ENCODE measurements around the gene NUP42. TPM values are rescaled to one million over a fixed set of nuclear protein-coding genes. Genes with fewer than 3 reads are reported as not detected.
"Not testable (repeated sequence)": the region's sequence is repeated elsewhere in the genome, so short reads cannot be mapped to it uniquely, and the experiment has no call there.

The NUP42 gene
- total RNA-seq, 1 donor from 2014 or later, result 29.5 TPM

DNA sequence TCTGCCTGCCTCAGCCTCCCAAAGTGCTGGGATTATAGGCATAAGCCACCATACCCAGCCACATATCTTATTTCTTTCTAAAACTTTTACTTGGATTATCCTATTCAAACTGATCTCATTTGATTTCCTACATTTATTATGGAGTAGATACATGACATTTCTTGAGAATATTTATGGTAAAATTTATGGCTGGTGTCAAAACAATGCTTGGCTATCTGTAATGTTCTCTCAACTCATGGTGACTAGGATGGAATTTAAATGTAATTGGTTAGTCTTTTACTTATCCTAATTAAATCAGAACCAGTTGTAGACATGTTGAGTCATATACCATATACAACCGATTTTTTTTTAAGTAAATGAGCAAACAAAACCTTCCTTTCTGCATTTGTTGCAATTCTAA, 4.1 kb downstream of the NUP42 start:
- H3K36me3 ChIP-seq, result peaks cover 49% of the 10 kb centered on the region
- no peaks in the 10 kb centered on the region for H3K9me3 ChIP-seq
- H3K4me1 ChIP-seq, result peaks cover 12% of the 10 kb centered on the region
- TF ChIP-seq, protein P1, sequence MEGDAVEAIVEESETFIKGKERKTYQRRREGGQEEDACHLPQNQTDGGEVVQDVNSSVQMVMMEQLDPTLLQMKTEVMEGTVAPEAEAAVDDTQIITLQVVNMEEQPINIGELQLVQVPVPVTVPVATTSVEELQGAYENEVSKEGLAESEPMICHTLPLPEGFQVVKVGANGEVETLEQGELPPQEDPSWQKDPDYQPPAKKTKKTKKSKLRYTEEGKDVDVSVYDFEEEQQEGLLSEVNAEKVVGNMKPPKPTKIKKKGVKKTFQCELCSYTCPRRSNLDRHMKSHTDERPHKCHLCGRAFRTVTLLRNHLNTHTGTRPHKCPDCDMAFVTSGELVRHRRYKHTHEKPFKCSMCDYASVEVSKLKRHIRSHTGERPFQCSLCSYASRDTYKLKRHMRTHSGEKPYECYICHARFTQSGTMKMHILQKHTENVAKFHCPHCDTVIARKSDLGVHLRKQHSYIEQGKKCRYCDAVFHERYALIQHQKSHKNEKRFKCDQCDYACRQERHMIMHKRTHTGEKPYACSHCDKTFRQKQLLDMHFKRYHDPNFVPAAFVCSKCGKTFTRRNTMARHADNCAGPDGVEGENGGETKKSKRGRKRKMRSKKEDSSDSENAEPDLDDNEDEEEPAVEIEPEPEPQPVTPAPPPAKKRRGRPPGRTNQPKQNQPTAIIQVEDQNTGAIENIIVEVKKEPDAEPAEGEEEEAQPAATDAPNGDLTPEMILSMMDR (IDR thresholded peaks at IDR 0.05), result no peak
- intact Hi-C loops (cut with DNase I), result no loop called here
- H3K27me3 ChIP-seq, result no peaks in the 10 kb centered on the region
- H3K27ac ChIP-seq, result no peak overlapping the region
- H3K4me3 ChIP-seq, result no peak overlapping the region
- no peak for DNase-seq
- no peak for ATAC-seq

DNA sequence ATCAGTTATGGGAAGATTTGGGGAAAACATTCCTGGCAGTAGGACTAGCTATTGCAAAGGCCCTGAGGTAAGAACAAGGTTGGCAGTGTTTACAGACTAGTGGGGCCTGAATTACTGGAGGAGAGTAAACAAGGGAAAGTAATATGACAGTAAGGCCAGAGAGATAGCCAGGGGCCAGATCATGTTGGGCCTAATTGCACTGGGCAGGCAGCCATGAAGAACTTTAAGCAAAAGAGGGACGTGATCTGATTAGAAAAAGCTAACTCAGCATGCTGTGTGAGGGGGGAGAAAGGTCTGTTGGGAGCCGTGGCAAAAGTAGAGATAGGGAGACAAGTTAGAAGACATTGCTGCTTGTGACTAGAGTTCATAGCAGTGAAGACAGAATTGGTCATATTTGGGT, 9.2 kb downstream of the NUP42 start:
- Histone ChIP-seq H3K36me3 (peaks cover 72% of the 10 kb centered on the region), H3K27ac (no peak overlapping the region), H3K27me3 (no peaks in the 10 kb centered on the region), H3K4me3 (no peak overlapping the region), H3K9me3 (no peaks in the 10 kb centered on the region), H3K4me1 (no peaks in the 10 kb centered on the region)
- no peak for DNase-seq
- intact Hi-C loops (cut with DNase I), result no loop called here
- TF ChIP-seq, protein P1 (IDR thresholded peaks at IDR 0.05), result no peak
- no peak for ATAC-seq

DNA sequence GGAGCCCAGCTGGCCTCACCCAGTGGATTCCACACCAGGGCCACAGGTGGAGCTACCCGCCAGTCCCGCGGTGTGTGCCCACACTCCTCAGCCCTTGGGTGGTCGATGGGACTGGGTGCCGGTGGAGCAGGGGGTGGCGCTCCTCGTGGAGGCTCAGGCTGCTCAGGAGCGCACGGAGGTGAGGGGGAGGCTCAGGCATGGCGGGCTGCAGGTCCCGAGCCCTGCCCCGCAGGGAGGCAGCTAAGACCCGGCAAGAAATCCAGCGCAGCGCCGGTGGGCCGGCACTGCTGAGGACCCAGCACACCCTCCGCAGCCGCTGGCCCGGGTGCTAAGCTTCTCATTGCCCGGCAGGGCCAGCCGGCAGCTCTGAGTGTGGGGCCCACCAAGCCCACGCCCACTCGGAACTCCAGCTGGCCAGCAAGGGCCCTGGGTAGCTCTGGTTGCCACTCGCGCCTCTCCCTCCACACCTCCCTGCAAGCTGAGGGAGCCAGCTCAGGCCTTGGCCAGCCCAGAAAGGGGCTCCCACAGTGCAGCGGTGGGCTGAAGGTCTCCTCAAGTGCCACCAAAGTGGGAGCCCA, 11.9 kb downstream of the NUP42 start:
- H3K4me3 ChIP-seq; ATAC-seq; H3K27me3 ChIP-seq; H3K27ac ChIP-seq; H3K4me1 ChIP-seq; DNase-seq; H3K9me3 ChIP-seq; intact Hi-C loops (cut with DNase I): not testable (repeated sequence)
- peaks cover 69% of the 10 kb centered on the region for H3K36me3 ChIP-seq

- no peaks in the 10 kb centered on the region for H3K27me3 ChIP-seq
- no peak for ATAC-seq
- intact Hi-C loops (cut with DNase I), result no loop called here
- peaks cover 78% of the 10 kb centered on the region for H3K36me3 ChIP-seq
- H3K9me3 ChIP-seq, result no peaks in the 10 kb centered on the region
- H3K27ac ChIP-seq, result no peak overlapping the region
- H3K4me1 ChIP-seq, result no peaks in the 10 kb centered on the region
- TF ChIP-seq, protein P1 (IDR thresholded peaks at IDR 0.05), result no peak
- no peak overlapping the region for H3K4me3 ChIP-seq
- DNase-seq, result no peak
Measured at GRCh38 chr7:23196306-23196705, 14.5 kb downstream of the NUP42 start.

- H3K4me1 ChIP-seq; intact Hi-C loops (cut with DNase I); ATAC-seq; H3K9me3 ChIP-seq; H3K27me3 ChIP-seq; H3K4me3 ChIP-seq; H3K27ac ChIP-seq; DNase-seq: not testable (repeated sequence)
- H3K36me3 ChIP-seq, result peaks cover 69% of the 10 kb centered on the region
Measured at GRCh38 chr7:23197745-23198144, 15.9 kb downstream of the NUP42 start.

GRCh38 chr7:23200331-23200730, 18.5 kb downstream of the NUP42 start:
- Histone ChIP-seq H3K27ac (no peak overlapping the region), H3K4me3 (no peak overlapping the region), H3K4me1 (no peaks in the 10 kb centered on the region), H3K9me3 (no peaks in the 10 kb centered on the region), H3K36me3 (peaks cover 49% of the 10 kb centered on the region), H3K27me3 (no peaks in the 10 kb centered on the region)
- intact Hi-C loops (cut with DNase I), result no loop called here
- ATAC-seq (no peak), DNase-seq (no peak)
- TF ChIP-seq, protein P1 (IDR thresholded peaks at IDR 0.05), result no peak

DNA sequence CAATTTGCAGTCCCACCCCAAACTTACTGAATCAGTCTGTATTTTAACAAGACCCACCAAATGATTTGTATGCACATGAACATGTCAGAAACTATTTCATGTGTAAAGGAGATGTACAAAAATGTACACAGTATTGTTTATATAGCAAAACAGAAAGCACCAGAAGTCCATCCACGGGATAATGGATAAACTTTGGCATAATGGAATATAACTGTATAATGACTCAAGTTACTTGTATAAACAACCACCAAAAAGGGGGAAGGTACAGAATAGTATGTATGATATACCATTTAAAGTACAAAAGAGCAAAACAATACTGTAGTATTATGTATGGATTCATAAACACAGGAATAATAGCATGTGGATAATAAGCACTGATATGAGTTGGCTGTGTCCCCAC, 22.4 kb downstream of the NUP42 start:
- peaks cover 24% of the 10 kb centered on the region for H3K36me3 ChIP-seq
- no peaks in the 10 kb centered on the region for H3K9me3 ChIP-seq
- ATAC-seq, result no peak
- TF ChIP-seq, protein P1 (IDR thresholded peaks at IDR 0.05), result no peak
- no peak for DNase-seq
- H3K27ac ChIP-seq, result no peak overlapping the region
- H3K4me3 ChIP-seq, result no peak overlapping the region
- H3K4me1 ChIP-seq, result no peaks in the 10 kb centered on the region
- H3K27me3 ChIP-seq, result peaks cover 11% of the 10 kb centered on the region
- intact Hi-C loops (cut with DNase I), result no loop called here
